A549 (cell line): ENCODE results near the gene ABL1.

ENCODE experiments used
- CEBPB ChIP-seq, 2 experiments: fragments of >200 bp in 1 of 2; sonication (Bioruptor Twin) in 1 of 2; formaldehyde crosslinking in 1 of 2; IDR thresholded peaks; 2 replicates each; pipeline ENCODE4 v1.6.1; 2012 to 2016
- EP300 ChIP-seq, 2 experiments: fragments of >200 bp; sonication (Bioruptor Twin); formaldehyde crosslinking; IDR thresholded peaks; 2 replicates in 1 of 2; 3 replicates in 1 of 2; pipeline ENCODE4 v1.6.1; 2016 to 2017
- ESRRA ChIP-seq: fragments of 150-350 bp; IDR thresholded peaks from 2 replicates; pipeline ENCODE4 v1.6.1; 2014; ENCODE audit warnings: mild to moderate bottlenecking, low read length, borderline replicate concordance
- HDAC2 ChIP-seq: fragments of 200-600 bp; sonication (generic); IDR thresholded peaks from 2 replicates; pipeline ENCODE4 v1.6.1; 2016
- NR3C1 ChIP-seq: fragments of >200 bp; sonication (Bioruptor Twin); formaldehyde crosslinking; IDR thresholded peaks from 3 replicates; pipeline ENCODE4 v1.6.1; 2017
- POLR2A ChIP-seq: IDR thresholded peaks from 2 replicates; pipeline ENCODE4 v1.6.1; 2012; ENCODE audit warnings: mild to moderate bottlenecking, low read length
- RFX5 ChIP-seq: fragments of 450-650 bp; IDR thresholded peaks from 2 replicates; pipeline ENCODE4 v1.7.1; 2014; ENCODE audit warnings: antibody characterized with exemption, mild to moderate bottlenecking, moderate library complexity
- SMC3 ChIP-seq: fragments of >200 bp; sonication (Bioruptor Twin); formaldehyde crosslinking; IDR thresholded peaks from 3 replicates; pipeline ENCODE4 v1.6.1; 2018; ENCODE audit warnings: inconsistent platforms
- USF2 ChIP-seq: fragments of 450-650 bp; IDR thresholded peaks from 2 replicates; pipeline ENCODE4 v1.6.1; 2014; ENCODE audit warnings: antibody characterized with exemption
- TF ChIP-seq, protein P1 (sequence below): fragments of >200 bp; sonication (Bioruptor Twin); formaldehyde crosslinking; IDR thresholded peaks from 3 replicates; pipeline ENCODE4 v1.5.1; 2016
- TF ChIP-seq, protein P2 (sequence below): fragments of 200-600 bp; sonication (generic); IDR thresholded peaks from 2 replicates; pipeline ENCODE4 v1.6.1; 2016; ENCODE audit warnings: antibody characterized with exemption, mild to moderate bottlenecking, moderate library complexity

GRCh38 chr9:130873966-130874365 lies 38.9 kb downstream of the ABL1 start:
- TF ChIP-seq SMC3 (no peak), EP300 (IDR thresholded peaks at IDR 0.05) (no peak), NR3C1 (no peak), POLR2A (no peak), CEBPB (IDR thresholded peaks at IDR 0.05) (no peak), ESRRA (no peak), RFX5 (no peak), USF2 (no peak), HDAC2 (no peak)
- TF ChIP-seq, protein P1, sequence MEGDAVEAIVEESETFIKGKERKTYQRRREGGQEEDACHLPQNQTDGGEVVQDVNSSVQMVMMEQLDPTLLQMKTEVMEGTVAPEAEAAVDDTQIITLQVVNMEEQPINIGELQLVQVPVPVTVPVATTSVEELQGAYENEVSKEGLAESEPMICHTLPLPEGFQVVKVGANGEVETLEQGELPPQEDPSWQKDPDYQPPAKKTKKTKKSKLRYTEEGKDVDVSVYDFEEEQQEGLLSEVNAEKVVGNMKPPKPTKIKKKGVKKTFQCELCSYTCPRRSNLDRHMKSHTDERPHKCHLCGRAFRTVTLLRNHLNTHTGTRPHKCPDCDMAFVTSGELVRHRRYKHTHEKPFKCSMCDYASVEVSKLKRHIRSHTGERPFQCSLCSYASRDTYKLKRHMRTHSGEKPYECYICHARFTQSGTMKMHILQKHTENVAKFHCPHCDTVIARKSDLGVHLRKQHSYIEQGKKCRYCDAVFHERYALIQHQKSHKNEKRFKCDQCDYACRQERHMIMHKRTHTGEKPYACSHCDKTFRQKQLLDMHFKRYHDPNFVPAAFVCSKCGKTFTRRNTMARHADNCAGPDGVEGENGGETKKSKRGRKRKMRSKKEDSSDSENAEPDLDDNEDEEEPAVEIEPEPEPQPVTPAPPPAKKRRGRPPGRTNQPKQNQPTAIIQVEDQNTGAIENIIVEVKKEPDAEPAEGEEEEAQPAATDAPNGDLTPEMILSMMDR, result no peak
- TF ChIP-seq, protein P2, sequence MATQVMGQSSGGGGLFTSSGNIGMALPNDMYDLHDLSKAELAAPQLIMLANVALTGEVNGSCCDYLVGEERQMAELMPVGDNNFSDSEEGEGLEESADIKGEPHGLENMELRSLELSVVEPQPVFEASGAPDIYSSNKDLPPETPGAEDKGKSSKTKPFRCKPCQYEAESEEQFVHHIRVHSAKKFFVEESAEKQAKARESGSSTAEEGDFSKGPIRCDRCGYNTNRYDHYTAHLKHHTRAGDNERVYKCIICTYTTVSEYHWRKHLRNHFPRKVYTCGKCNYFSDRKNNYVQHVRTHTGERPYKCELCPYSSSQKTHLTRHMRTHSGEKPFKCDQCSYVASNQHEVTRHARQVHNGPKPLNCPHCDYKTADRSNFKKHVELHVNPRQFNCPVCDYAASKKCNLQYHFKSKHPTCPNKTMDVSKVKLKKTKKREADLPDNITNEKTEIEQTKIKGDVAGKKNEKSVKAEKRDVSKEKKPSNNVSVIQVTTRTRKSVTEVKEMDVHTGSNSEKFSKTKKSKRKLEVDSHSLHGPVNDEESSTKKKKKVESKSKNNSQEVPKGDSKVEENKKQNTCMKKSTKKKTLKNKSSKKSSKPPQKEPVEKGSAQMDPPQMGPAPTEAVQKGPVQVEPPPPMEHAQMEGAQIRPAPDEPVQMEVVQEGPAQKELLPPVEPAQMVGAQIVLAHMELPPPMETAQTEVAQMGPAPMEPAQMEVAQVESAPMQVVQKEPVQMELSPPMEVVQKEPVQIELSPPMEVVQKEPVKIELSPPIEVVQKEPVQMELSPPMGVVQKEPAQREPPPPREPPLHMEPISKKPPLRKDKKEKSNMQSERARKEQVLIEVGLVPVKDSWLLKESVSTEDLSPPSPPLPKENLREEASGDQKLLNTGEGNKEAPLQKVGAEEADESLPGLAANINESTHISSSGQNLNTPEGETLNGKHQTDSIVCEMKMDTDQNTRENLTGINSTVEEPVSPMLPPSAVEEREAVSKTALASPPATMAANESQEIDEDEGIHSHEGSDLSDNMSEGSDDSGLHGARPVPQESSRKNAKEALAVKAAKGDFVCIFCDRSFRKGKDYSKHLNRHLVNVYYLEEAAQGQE, result no peak
